T-helper 2 cell treated with Interferon-gamma antibody and Interleukin-4, amounts not matched to agents 100 ng/mL and 5 ng/mL, for 36 hours (primary cell): Measurements from ENCODE around the gene PCDHA8. TPM values are rescaled to one million over a fixed set of nuclear protein-coding genes. Genes with fewer than 3 reads are reported as not detected.
"Not testable (repeated sequence)": the region's sequence is repeated elsewhere in the genome, so short reads cannot be mapped to it uniquely, and the experiment has no call there.

Experiments
- intact Hi-C: fragments of 100-400 bp; cut with micrococcal nuclease; formaldehyde crosslinking; loops from one replicate; pipeline ENCODE4 v1.15.1; 2023
- total RNA-seq: library from RNA; stranded (reverse); gene quantifications from 2 replicates; pipeline ENCODE4 v1.2.3, GENCODE V29; 2022

Gene PCDHA8, protein sequence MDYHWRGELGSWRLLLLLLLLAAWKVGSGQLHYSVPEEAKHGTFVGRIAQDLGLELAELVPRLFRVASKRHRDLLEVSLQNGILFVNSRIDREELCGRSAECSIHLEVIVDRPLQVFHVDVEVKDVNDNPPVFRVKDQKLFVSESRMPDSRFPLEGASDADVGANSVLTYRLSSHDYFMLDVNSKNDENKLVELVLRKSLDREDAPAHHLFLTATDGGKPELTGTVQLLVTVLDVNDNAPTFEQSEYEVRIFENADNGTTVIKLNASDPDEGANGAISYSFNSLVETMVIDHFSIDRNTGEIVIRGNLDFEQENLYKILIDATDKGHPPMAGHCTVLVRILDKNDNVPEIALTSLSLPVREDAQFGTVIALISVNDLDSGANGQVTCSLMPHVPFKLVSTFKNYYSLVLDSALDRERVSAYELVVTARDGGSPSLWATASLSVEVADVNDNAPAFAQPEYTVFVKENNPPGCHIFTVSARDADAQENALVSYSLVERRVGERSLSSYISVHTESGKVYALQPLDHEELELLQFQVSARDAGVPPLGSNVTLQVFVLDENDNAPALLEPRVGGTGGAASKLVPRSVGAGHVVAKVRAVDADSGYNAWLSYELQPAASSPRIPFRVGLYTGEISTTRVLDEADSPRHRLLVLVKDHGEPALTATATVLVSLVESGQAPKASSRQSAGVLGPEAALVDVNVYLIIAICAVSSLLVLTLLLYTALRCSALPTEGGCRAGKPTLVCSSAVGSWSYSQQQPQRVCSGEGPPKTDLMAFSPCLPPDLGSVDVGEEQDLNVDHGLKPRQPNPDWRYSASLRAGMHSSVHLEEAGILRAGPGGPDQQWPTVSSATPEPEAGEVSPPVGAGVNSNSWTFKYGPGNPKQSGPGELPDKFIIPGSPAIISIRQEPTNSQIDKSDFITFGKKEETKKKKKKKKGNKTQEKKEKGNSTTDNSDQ
- not detected in 2 replicates for total RNA-seq

DNA sequence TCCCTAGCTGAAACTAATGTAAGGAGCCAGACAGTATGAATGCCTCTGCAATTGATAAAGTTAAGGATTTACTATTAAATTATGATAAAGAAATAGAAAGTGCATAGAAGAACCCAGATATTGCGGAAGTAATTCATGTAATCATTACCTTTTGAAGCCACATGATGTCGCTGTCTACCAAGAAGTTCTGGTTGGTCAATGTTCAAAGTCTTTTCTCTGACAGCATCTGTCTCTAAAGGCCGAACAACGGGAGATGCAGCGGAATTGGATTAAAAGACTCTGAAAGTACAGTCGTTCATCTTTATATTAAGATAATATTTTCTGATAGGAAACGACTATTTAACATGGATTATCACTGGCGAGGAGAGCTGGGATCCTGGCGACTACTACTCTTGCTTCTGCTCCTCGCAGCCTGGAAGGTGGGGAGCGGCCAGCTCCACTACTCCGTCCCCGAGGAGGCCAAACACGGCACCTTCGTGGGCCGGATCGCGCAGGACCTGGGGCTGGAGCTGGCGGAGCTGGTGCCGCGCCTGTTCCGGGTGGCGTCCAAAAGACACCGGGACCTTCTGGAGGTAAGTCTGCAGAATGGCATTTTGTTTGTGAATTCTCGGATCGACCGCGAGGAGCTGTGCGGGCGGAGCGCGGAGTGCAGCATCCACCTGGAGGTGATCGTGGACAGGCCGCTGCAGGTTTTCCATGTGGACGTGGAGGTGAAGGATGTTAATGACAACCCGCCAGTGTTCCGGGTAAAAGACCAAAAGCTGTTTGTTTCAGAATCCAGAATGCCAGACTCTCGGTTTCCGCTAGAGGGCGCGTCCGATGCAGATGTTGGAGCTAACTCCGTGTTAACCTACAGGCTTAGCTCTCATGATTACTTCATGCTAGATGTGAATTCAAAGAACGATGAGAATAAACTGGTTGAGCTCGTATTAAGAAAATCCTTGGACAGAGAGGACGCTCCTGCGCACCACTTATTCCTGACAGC is at the start of gene PCDHA8:
TSS of gene PCDHA8 (plus strand) at position 210 of the 985 bp plus-strand sequence. CDS start at position 345, 135 bp downstream.
- intact Hi-C loops = loop anchor here (1.0 to 5.0 kb wide), 2 partner anchors 39 to 200 kb away; partner anchors contain the start of gene PCDHA3

DNA sequence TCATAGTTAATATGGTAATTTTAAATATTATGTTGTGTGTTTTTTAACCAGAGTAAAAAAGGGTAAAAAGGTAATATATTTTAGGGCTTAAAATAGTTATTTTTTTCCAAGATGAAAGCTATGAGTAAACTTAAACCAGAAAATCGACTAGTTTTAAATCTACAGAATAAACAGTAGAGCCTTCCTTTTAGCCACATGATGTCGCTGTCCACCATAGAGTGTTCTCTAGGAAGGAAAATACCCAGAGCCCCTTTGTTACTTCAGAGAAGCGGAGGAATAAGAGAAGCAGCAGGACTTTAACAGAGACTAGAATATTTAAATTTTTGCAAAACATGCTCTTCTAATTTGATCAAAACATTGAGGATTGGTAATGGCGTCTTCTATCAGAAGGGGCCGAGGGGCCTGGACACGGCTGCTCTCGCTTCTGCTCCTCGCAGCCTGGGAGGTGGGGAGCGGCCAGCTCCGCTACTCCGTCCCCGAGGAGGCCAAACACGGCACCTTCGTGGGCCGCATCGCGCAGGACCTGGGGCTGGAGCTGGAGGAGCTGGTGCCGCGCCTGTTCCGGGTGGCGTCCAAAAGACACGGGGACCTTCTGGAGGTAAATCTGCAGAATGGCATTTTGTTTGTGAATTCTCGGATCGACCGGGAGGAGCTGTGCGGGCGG is 46.3 kb upstream of the PCDHA8 start, which contains the start of gene PCDHA2:
TSS of gene PCDHA2 (plus strand) at position 258 of the 664 bp plus-strand sequence.
- intact Hi-C loops = no loop called here

DNA sequence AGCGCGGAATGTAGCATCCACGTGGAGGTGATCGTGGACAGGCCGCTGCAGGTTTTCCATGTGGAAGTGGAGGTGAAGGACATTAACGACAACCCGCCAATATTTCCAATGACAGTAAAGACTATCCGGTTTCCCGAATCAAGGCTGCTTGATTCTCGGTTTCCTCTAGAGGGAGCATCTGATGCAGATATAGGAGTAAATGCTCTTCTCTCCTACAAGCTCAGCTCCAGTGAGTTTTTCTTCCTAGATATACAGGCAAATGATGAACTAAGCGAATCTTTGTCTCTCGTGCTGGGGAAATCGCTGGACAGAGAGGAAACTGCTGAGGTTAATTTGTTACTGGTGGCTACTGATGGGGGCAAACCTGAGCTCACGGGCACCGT is 45.7 kb upstream of the PCDHA8 start:
- intact Hi-C loops = no loop called here

DNA sequence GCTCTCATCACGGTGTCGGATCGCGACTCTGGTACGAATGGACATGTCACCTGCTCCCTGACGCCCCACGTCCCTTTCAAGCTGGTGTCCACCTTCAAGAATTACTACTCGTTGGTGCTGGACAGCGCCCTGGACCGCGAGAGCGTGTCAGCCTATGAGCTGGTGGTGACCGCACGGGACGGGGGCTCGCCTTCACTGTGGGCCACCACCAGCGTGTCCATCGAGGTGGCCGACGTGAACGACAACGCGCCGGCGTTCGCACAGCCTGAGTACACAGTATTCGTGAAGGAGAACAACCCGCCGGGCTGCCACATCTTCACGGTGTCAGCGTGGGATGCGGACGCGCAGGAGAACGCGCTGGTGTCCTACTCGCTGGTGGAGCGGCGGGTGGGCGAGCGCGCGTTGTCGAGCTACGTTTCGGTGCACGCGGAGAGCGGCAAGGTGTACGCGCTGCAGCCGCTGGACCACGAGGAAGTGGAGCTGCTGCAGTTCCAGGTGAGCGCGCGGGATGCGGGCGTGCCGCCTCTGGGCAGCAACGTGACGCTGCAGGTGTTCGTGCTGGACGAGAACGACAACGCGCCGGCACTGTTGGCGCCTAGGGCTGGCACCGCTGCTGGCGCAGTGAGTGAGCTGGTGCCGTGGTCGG is 44.8 kb upstream of the PCDHA8 start:
- intact Hi-C loops = not testable (repeated sequence)

DNA sequence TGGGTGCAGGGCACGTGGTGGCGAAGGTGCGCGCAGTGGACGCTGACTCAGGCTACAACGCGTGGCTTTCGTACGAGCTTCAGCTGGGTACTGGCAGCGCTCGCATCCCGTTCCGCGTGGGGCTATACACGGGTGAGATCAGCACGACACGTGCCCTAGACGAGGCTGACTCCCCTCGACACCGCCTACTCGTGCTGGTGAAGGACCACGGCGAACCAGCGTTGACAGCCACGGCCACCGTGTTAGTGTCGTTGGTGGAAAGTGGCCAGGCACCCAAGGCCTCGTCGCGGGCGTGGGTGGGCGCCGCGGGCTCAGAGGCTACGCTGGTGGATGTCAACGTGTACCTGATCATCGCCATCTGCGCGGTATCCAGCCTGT is 44.3 kb upstream of the PCDHA8 start:
- intact Hi-C loops = no loop called here

DNA sequence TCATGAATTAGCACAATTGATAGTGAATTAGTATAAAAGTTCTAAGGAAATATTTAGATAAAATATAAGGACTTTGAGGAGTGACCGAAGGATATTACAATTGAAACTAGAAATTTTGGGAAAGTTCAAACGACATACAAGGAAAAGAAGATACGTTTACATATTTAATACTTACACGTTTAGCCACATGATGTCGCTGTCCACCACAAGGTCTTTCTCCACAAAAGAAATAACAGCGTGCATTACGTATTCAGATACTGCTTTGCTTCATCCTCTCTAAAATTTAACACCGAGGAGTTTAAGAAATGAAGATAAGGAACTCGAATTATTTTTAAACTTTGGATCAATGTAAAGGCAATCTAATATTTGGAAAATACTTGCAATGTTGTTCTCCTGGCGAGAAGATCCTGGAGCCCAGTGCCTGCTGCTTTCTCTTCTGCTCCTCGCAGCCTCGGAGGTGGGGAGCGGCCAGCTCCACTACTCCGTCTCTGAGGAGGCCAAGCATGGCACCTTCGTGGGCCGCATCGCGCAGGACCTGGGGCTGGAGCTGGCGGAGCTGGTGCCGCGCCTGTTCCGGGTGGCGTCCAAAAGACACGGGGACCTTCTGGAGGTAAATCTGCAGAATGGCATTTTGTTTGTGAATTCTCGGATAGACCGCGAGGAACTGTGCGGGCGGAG is 40.0 kb upstream of the PCDHA8 start, which contains the start of gene PCDHA3:
TSS of gene PCDHA3 (plus strand) at position 242 of the 678 bp plus-strand sequence.
- intact Hi-C loops = loop anchor here (5.0 kb wide), 1 partner anchor 41 kb away; the partner anchor contains the start of gene PCDHA8

DNA sequence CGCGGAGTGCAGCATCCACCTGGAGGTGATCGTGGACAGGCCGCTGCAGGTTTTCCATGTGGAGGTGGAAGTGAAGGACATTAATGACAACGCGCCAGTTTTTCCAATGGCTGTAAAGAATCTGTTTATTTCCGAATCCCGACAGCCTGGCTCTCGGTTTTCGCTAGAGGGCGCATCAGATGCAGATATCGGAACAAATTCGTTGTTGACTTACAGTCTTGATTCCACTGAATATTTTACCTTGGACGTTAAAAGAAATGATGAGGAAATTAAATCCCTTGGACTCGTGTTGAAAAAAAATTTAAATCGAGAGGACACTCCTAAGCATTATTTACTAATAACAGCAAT is 39.5 kb upstream of the PCDHA8 start:
- intact Hi-C loops = loop anchor here (5.0 kb wide), 1 partner anchor 41 kb away; the partner anchor contains the start of gene PCDHA8

DNA sequence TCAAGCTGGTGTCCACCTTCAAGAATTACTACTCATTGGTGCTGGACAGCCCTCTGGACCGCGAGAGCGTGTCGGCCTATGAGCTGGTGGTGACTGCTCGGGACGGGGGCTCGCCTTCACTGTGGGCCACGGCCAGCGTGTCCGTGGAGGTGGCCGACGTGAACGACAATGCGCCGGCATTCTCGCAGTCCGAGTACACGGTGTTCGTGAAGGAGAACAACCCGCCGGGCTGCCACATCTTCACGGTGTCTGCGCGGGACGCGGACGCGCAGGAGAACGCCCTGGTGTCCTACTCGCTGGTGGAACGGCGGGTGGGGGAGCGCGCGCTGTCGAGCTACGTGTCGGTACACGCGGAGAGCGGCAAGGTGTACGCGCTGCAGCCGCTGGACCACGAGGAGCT is 38.6 kb upstream of the PCDHA8 start:
- intact Hi-C loops = loop anchor here (5.0 kb wide), 1 partner anchor 40 kb away; the partner anchor contains the start of gene PCDHA8

DNA sequence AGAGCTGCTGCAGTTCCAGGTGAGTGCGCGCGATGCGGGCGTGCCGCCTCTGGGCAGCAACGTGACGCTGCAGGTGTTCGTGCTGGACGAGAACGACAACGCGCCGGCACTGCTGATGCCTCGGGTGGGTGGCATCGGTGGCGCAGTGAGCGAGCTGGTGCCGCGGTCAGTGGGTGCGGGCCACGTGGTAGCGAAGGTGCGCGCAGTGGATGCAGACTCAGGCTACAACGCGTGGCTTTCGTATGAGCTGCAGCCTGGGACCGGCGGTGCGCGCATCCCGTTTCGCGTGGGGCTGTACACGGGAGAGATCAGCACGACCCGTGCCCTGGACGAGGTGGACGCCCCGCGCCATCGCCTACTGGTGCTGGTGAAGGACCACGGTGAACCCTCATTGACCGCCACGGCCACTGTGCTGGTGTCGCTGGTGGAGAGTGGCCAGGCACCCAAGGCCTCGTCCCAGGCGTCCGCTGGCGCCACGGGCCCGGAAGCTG is 38.2 kb upstream of the PCDHA8 start:
- intact Hi-C loops = loop anchor here (5.0 kb wide), 1 partner anchor 39 kb away; the partner anchor contains the start of gene PCDHA8

DNA sequence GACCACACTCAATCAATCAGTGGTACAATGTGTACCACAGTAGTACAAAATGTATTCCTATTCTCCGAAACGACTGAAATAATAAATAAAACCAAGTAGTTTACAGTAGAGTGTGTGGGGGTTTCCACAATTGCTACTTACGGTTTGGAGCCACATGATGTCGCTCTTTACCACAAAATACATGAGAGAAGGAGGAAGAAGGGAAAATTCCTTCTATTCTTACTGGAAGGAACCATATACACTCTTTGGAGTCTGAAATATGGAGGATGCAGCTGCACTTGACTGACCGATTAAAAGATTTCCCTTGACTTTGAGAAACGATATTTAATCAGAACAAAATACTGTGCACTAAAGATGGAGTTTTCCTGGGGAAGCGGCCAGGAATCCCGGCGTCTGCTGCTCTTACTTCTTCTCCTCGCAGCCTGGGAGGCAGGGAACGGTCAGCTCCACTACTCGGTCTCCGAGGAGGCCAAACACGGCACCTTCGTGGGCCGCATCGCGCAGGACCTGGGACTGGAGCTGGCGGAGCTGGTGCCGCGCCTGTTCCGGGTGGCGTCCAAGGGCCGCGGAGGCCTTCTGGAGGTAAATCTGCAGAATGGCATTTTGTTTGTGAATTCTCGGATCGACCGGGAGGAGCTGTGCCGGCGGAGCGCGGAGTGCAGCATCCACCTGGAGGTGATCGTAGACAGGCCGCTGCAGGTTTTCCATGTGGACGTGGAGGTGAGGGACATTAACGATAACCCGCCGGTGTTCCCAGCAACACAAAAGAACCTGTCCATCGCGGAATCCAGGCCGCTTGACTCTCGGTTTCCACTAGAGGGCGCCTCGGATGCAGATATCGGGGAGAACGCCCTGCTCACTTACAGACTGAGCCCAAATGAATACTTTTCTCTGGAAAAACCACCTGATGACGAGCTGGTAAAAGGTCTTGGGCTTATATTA is 33.9 kb upstream of the PCDHA8 start, which contains the start of gene PCDHA4:
TSS of gene PCDHA4 (plus strand) at position 235 of the 942 bp plus-strand sequence.
- intact Hi-C loops = no loop called here

DNA sequence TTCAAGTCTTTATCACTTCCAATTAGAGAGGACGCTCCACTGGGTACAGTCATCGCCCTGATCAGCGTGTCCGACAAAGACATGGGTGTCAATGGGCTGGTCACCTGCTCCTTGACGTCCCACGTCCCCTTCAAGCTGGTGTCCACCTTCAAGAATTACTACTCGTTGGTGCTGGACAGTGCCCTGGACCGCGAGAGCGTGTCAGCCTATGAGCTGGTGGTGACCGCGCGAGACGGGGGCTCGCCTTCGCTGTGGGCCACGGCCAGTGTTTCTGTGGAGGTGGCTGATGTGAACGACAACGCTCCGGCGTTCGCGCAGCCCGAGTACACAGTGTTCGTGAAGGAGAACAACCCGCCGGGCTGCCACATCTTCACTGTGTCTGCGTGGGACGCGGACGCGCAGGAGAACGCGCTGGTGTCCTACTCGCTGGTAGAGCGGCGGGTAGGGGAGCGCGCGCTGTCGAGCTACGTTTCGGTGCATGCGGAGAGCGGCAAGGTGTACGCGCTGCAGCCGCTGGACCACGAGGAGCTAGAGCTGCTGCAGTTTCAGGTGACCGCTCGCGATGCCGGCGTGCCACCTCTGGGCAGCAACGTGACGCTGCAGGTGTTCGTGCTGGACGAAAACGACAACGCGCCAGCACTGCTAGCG is 32.6 kb upstream of the PCDHA8 start:
- intact Hi-C loops = not testable (repeated sequence)

DNA sequence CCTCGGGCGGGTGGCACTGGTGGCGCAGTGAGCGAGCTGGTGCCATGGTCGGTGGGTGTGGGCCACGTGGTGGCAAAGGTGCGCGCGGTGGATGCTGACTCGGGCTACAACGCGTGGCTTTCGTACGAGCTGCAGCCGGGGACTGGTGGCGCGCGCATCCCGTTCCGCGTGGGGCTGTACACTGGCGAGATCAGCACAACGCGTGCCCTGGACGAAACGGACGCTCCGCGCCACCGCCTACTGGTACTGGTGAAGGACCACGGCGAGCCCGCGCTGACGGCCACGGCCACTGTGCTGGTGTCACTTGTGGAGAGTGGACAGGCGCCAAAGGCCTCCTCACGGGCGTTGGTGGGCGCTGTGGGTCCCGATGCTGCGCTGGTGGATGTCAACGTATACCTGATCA is 32.1 kb upstream of the PCDHA8 start:
- intact Hi-C loops = no loop called here

DNA sequence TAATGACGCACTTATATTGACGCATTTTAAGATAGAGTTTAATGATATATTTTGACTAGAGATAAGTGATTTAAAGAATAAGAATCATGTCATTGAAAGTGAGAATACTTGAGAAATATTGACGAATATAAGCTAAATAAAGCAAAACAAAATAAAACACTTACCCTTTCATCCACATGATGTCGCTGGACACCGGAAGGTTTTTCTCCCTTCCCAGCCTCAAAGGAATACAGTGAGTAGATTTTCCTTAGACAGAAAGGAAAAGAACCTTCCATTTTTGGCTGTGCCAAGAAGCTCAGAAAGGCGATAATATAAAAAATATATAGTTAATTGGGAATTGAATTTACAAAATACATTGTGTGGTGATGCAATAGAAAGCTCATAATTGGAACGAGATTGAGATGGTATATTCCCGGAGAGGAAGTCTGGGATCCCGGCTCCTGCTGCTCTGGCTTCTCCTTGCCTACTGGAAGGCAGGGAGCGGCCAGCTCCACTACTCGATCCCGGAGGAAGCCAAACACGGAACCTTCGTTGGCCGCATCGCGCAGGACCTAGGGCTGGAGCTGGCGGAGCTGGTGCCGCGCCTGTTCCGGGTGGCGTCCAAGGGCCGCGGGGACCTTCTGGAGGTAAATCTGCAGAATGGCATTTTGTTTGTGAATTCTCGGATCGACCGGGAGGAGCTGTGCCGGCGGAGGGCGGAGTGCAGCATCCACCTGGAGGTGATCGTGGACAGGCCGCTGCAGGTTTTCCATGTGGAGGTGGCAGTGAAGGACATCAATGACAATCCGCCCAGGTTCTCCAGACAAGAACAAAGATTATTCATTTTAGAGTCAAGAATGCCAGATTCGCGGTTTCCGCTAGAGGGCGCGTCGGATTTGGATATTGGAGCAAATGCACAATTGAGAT is 19.4 kb upstream of the PCDHA8 start, which contains the start of gene PCDHA5:
TSS of gene PCDHA5 (plus strand) at position 239 of the 906 bp plus-strand sequence.
- intact Hi-C loops = loop anchor here (10.0 kb wide), 1 partner anchor 223 kb away; no protein-coding TSS in a partner anchor

DNA sequence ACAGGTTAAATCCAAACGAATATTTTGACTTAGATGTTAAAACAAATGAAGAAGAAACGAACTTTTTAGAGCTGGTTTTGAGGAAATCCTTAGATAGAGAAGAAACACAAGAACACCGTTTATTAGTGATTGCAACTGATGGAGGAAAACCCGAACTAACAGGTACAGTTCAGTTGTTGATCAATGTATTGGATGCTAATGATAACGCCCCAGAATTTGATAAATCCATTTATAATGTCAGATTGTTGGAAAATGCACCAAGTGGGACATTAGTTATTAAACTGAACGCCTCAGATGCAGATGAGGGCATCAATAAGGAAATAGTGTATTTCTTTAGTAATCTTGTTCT is 18.7 kb upstream of the PCDHA8 start:
- intact Hi-C loops = loop anchor here (10.0 kb wide), 1 partner anchor 223 kb away; no protein-coding TSS in a partner anchor

DNA sequence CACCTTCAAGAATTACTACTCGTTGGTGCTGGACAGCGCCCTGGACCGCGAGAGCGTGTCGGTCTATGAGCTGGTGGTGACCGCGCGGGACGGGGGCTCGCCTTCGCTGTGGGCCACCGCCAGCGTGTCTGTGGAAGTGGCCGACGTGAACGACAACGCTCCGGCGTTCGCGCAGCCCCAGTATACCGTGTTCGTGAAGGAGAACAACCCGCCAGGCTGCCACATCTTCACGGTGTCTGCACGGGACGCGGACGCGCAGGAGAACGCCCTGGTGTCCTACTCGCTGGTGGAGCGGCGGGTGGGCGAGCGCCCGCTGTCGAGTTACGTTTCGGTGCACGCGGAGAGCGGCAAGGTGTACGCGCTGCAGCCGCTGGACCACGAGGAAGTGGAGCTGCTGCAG is 18.0 kb upstream of the PCDHA8 start:
- intact Hi-C loops = loop anchor here (10.0 kb wide), 1 partner anchor 222 kb away; no protein-coding TSS in a partner anchor
